Measurements from ENCODE around the gene C16orf95. TPM values are rescaled to one million over a fixed set of nuclear protein-coding genes. Genes with fewer than 3 reads are reported as not detected.

Gene C16orf95
- total RNA-seq, 1 donor = 4.0 TPM

DNA sequence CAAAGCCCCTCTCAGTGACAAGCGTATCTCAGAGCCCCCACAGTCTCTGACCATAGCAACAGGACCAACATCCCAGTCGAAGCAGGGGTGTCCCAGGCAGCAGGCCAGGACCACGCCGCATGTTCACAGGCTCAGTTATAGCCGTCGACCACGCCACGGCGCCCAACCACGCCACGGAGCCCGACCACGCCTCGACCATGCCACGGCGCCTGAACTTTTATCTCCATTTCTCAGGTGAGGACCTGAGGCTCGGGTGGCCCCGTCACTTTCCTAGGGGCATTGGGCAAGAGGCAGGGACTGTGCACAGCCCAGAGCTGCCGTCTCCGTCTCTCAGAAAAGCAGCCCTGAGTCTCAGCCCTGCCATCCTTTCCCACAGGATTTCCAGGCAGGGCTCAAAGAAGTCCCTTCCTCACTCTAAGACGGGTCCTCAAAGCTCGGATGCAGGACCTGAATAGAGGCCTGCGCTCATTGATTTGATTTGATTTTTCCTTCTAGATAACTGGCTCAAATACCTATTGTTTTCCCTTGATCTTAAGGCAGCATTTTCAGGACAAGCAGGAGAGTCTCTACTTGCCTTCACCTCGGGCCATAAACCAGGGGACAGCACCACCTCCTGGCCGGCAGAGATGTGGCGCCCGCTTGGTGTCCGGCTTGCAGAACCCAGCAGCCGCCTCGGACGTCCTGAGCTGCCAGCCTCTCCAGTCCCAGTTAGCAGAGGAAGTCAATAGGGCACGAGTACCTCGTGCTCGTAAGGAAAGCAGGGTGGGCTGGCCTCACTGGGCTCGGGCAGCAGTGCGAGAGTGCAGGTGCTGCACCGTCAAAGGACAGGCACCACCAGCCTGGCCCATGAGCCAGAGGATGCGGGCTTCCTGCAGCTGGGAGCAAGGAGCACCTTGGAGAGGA, 38.8 kb downstream of the C16orf95 start:
- Histone ChIP-seq H3K27ac (ENCODE audit: low read depth, low read length) (no peak overlapping the region), H3K79me2 (ENCODE audit: insufficient read depth, low read length) (no peaks in the 10 kb centered on the region), H3K9me3 (ENCODE audit: low read depth, low read length) (no peaks in the 10 kb centered on the region), H3K4me1 (ENCODE audit: insufficient read depth, low read length) (peaks cover 4% of the 10 kb centered on the region), H3K36me3 (ENCODE audit: insufficient read depth, low read length) (no peaks in the 10 kb centered on the region), H4K20me1 (ENCODE audit: insufficient read depth, low read length) (no peaks in the 10 kb centered on the region), H2AFZ (ENCODE audit: low read length) (peak overlapping the region; percentile 74), H3K27me3 (ENCODE audit: insufficient read depth, low read length) (no peaks in the 10 kb centered on the region), H3K4me2 (ENCODE audit: insufficient read depth, low read length) (peak overlapping the region; percentile 70), H3K4me3 (ENCODE audit: insufficient read depth, low read length) (peak overlapping the region; percentile 33)
- DNase-seq (ENCODE audit: insufficient read length, low spot score, missing footprints) = peak; percentile 99
- TF ChIP-seq, protein P1, sequence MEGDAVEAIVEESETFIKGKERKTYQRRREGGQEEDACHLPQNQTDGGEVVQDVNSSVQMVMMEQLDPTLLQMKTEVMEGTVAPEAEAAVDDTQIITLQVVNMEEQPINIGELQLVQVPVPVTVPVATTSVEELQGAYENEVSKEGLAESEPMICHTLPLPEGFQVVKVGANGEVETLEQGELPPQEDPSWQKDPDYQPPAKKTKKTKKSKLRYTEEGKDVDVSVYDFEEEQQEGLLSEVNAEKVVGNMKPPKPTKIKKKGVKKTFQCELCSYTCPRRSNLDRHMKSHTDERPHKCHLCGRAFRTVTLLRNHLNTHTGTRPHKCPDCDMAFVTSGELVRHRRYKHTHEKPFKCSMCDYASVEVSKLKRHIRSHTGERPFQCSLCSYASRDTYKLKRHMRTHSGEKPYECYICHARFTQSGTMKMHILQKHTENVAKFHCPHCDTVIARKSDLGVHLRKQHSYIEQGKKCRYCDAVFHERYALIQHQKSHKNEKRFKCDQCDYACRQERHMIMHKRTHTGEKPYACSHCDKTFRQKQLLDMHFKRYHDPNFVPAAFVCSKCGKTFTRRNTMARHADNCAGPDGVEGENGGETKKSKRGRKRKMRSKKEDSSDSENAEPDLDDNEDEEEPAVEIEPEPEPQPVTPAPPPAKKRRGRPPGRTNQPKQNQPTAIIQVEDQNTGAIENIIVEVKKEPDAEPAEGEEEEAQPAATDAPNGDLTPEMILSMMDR (IDR thresholded peaks at IDR 0.05; ENCODE audit: extremely low read depth, low read depth, low read length) = peak; percentile 91

DNA sequence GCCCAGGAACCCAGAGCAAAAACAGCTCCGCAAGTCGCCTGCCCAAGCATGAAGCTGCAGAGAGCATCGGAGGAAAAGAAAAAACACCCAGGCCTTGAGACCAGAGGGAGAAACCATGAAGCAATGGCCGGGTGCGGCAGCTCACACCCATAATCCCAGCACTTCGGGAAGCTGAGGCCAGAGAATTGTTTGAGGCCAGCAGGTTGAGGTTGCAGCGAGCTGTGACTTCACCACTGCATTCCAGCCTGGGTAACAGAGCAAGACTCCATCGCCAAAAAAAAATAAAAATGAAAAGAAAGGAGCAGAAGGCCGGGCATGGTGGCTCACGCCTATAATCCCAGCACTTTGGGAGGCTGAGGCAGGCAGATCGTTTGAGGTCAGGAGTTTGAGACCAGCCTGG, 40.3 kb downstream of the C16orf95 start:
- Histone ChIP-seq H3K9me3 (ENCODE audit: low read depth, low read length) (no peaks in the 10 kb centered on the region), H3K4me3 (ENCODE audit: insufficient read depth, low read length) (no peak overlapping the region), H3K4me2 (ENCODE audit: insufficient read depth, low read length) (no peak overlapping the region), H3K79me2 (ENCODE audit: insufficient read depth, low read length) (no peaks in the 10 kb centered on the region), H3K36me3 (ENCODE audit: insufficient read depth, low read length) (no peaks in the 10 kb centered on the region), H3K27me3 (ENCODE audit: insufficient read depth, low read length) (no peaks in the 10 kb centered on the region), H4K20me1 (ENCODE audit: insufficient read depth, low read length) (no peaks in the 10 kb centered on the region), H3K4me1 (ENCODE audit: insufficient read depth, low read length) (peaks cover 4% of the 10 kb centered on the region), H2AFZ (ENCODE audit: low read length) (no peak overlapping the region), H3K27ac (ENCODE audit: low read depth, low read length) (no peak overlapping the region)
- TF ChIP-seq, protein P1 (IDR thresholded peaks at IDR 0.05; ENCODE audit: extremely low read depth, low read depth, low read length) = no peak
- DNase-seq (ENCODE audit: insufficient read length, low spot score, missing footprints) = no peak

DNA sequence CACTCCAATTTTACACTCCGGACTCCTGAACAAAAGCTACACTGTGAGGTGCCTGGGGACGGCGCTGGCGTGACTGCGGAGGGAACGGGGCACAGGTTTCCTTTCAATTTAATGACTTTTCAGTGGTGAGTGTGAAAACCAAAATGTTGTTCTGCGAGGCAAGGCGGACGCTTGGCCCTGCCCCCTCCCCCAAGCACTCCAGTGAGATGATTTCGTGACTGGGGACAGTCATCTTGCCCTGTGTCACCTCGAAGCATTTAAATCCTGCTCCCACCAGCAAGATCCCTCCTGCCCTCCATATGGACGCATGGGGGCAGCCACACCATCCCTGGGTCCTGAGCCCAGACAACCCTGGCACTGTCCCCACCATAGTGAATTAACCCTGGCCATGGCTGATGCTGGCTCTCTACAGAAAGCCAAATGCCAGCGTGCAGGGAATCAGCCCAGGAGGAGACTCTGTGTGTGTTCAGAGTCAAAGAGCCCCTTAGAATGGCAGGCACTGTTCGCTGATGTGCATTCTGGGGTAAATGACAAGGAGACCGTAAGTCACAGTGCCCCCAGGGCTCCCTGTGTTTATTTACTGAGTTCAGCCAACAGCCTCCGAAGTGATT, 41.0 kb downstream of the C16orf95 start:
- Histone ChIP-seq H2AFZ (ENCODE audit: low read length) (no peak overlapping the region), H3K27me3 (ENCODE audit: insufficient read depth, low read length) (no peaks in the 10 kb centered on the region), H3K4me2 (ENCODE audit: insufficient read depth, low read length) (no peak overlapping the region), H3K79me2 (ENCODE audit: insufficient read depth, low read length) (no peaks in the 10 kb centered on the region), H3K4me3 (ENCODE audit: insufficient read depth, low read length) (no peak overlapping the region), H3K36me3 (ENCODE audit: insufficient read depth, low read length) (no peaks in the 10 kb centered on the region), H3K9me3 (ENCODE audit: low read depth, low read length) (no peaks in the 10 kb centered on the region), H3K4me1 (ENCODE audit: insufficient read depth, low read length) (peaks cover 7% of the 10 kb centered on the region), H3K27ac (ENCODE audit: low read depth, low read length) (no peak overlapping the region), H4K20me1 (ENCODE audit: insufficient read depth, low read length) (no peaks in the 10 kb centered on the region)
- TF ChIP-seq, protein P1 (IDR thresholded peaks at IDR 0.05; ENCODE audit: extremely low read depth, low read depth, low read length) = no peak
- DNase-seq (ENCODE audit: insufficient read length, low spot score, missing footprints) = peak; percentile 42

DNA sequence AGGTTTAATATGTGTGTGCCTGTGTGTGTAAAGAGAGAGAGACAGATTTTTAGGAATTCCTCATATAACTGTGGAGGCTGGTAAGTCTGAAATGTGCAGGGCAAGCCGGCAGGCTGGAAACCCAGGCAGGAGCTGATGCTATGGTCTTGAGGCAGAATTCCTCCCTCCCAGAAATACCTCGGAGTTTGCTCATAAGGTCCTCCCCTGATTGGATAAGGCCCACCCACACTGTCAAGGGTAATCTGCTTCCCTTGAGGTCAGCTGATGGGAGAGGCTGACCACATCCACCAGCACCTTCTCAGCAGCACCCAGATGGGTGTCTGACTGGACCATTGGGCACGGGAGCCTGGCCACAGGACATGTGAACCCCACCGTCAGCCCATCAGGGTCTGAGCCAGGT, 42.4 kb downstream of the C16orf95 start:
- no peaks in the 10 kb centered on the region for H3K79me2 ChIP-seq (ENCODE audit: insufficient read depth, low read length)
- no peaks in the 10 kb centered on the region for H4K20me1 ChIP-seq (ENCODE audit: insufficient read depth, low read length)
- H3K4me2 ChIP-seq (ENCODE audit: insufficient read depth, low read length) = no peak overlapping the region
- H3K9me3 ChIP-seq (ENCODE audit: low read depth, low read length) = no peaks in the 10 kb centered on the region
- no peak overlapping the region for H2AFZ ChIP-seq (ENCODE audit: low read length)
- TF ChIP-seq, protein P1 (IDR thresholded peaks at IDR 0.05; ENCODE audit: extremely low read depth, low read depth, low read length) = no peak
- DNase-seq (ENCODE audit: insufficient read length, low spot score, missing footprints) = peak; percentile 85
- H3K4me1 ChIP-seq (ENCODE audit: insufficient read depth, low read length) = peaks cover 7% of the 10 kb centered on the region
- no peaks in the 10 kb centered on the region for H3K27me3 ChIP-seq (ENCODE audit: insufficient read depth, low read length)
- H3K27ac ChIP-seq (ENCODE audit: low read depth, low read length) = no peak overlapping the region
- H3K4me3 ChIP-seq (ENCODE audit: insufficient read depth, low read length) = no peak overlapping the region
- no peaks in the 10 kb centered on the region for H3K36me3 ChIP-seq (ENCODE audit: insufficient read depth, low read length)

Measured in osteoblast (primary cell).